Progenitor cell of endocrine pancreas (in vitro differentiated cells): ENCODE results near the gene AGO3. TPM values are rescaled to one million over a fixed set of nuclear protein-coding genes. Genes with fewer than 3 reads are reported as not detected.

Source experiments
- DNase-seq: peaks from one replicate; pipeline ENCODE4 v3.0.0; 2021; ENCODE audit warnings: low spot score; ENCODE audit not compliant: unreplicated experiment
- H3K27ac Mint-ChIP-seq: 2 replicates; pipeline ENCODE4 v1.8.0; 2021; ENCODE audit warnings: mild to moderate bottlenecking, moderate library complexity, mixed read lengths
- H3K27me3 Mint-ChIP-seq: 2 replicates; pipeline ENCODE4 v1.8.0; 2021; ENCODE audit warnings: mixed read lengths
- H3K36me3 Mint-ChIP-seq: 2 replicates; pipeline ENCODE4 v1.8.0; 2022; ENCODE audit warnings: mixed read lengths; ENCODE audit not compliant: insufficient read depth
- H3K4me1 Mint-ChIP-seq: 2 replicates; pipeline ENCODE4 v1.8.0; 2021; ENCODE audit warnings: low read depth, mixed read lengths
- H3K4me3 Mint-ChIP-seq: 2 replicates; pipeline ENCODE4 v1.8.0; 2021; ENCODE audit warnings: low read depth, mild to moderate bottlenecking, moderate library complexity, mixed read lengths
- H3K9me3 Mint-ChIP-seq: 2 replicates; pipeline ENCODE4 v1.8.0; 2021; ENCODE audit warnings: low read depth, mixed read lengths
- CTCF ChIP-seq: fragments of 200-600 bp; sonication (generic); IDR thresholded peaks from one replicate; pipeline ENCODE4 v1.5.0; 2021; ENCODE audit warnings: antibody characterized with exemption, mild to moderate bottlenecking; ENCODE audit not compliant: unreplicated experiment
- total RNA-seq: library from RNA; stranded (reverse); gene quantifications from 2 replicates; pipeline ENCODE4 v1.2.1, GENCODE V29; 2021

AGO3 gene
- total RNA-seq, 1 donor from 2014 or later, result 40.8 TPM

GRCh38 chr1:36051821-36052220 lies 120.9 kb downstream of the AGO3 start:
- H3K4me3 Mint-ChIP-seq, result no peak overlapping the region
- H3K27ac Mint-ChIP-seq, result no peak overlapping the region
- H3K9me3 Mint-ChIP-seq, result peaks cover 3% of the 10 kb centered on the region
- no peaks in the 10 kb centered on the region for H3K4me1 Mint-ChIP-seq
- no peak for TF ChIP-seq CTCF
- peaks cover 26% of the 10 kb centered on the region for H3K36me3 Mint-ChIP-seq
- no peak for DNase-seq
- H3K27me3 Mint-ChIP-seq, result no peaks in the 10 kb centered on the region

GRCh38 chr1:36053978-36054377 lies 123.1 kb downstream of the AGO3 start:
- Mint-ChIP-seq H3K4me1 (no peaks in the 10 kb centered on the region), H3K4me3 (no peak overlapping the region), H3K27ac (no peak overlapping the region), H3K9me3 (no peaks in the 10 kb centered on the region), H3K36me3 (peaks cover 10% of the 10 kb centered on the region), H3K27me3 (no peaks in the 10 kb centered on the region)
- no peak for TF ChIP-seq CTCF
- no peak for DNase-seq

GRCh38 chr1:36055706-36056105 lies 124.8 kb downstream of the AGO3 start:
- DNase-seq, result no peak
- Mint-ChIP-seq H3K27ac (no peak overlapping the region), H3K36me3 (peaks cover 5% of the 10 kb centered on the region), H3K4me1 (no peaks in the 10 kb centered on the region), H3K27me3 (no peaks in the 10 kb centered on the region), H3K9me3 (no peaks in the 10 kb centered on the region), H3K4me3 (no peak overlapping the region)
- TF ChIP-seq CTCF, result no peak

GRCh38 chr1:36062315-36062714 lies 131.4 kb downstream of the AGO3 start:
- Mint-ChIP-seq H3K36me3 (no peaks in the 10 kb centered on the region), H3K9me3 (no peaks in the 10 kb centered on the region), H3K4me1 (no peaks in the 10 kb centered on the region), H3K4me3 (no peak overlapping the region), H3K27me3 (no peaks in the 10 kb centered on the region), H3K27ac (no peak overlapping the region)
- no peak for DNase-seq
- no peak for TF ChIP-seq CTCF

- Mint-ChIP-seq H3K9me3 (no peaks in the 10 kb centered on the region), H3K4me1 (no peaks in the 10 kb centered on the region), H3K4me3 (no peak overlapping the region), H3K27me3 (no peaks in the 10 kb centered on the region), H3K27ac (no peak overlapping the region), H3K36me3 (no peaks in the 10 kb centered on the region)
- DNase-seq, result no peak
- TF ChIP-seq CTCF, result no peak
Observed at GRCh38 chr1:36067871-36068270, 137.0 kb downstream of the AGO3 start.
